GM12874 (cell line): ENCODE data around the gene SLAMF6.

Experiments used
- CTCF ChIP-seq: IDR thresholded peaks from 2 replicates; pipeline ENCODE4 v1.5.1; 2011; ENCODE audit warnings: low read depth, mild to moderate bottlenecking, control low read depth, low read length, moderate library complexity; ENCODE audit not compliant: insufficient read depth

The SLAMF6 gene

GRCh38 chr1:160488347-160489058, 34.6 kb downstream of the SLAMF6 start:
- TF ChIP-seq CTCF, result no peak

GRCh38 chr1:160486453-160486852, 36.6 kb downstream of the SLAMF6 start:
- TF ChIP-seq CTCF, result no peak

GRCh38 chr1:160483505-160484185, 39.4 kb downstream of the SLAMF6 start:
- no peak for TF ChIP-seq CTCF

- no peak for TF ChIP-seq CTCF
Observed at GRCh38 chr1:160481979-160482596, 41.0 kb downstream of the SLAMF6 start.

- TF ChIP-seq CTCF, result no peak
Observed at GRCh38 chr1:160474392-160475242, 48.4 kb downstream of the SLAMF6 start.

GRCh38 chr1:160472112-160472511, 50.9 kb downstream of the SLAMF6 start:
- no peak for TF ChIP-seq CTCF

- TF ChIP-seq CTCF, result no peak
Observed at GRCh38 chr1:160471253-160471652, 51.8 kb downstream of the SLAMF6 start.
